ENCODE measurements around the gene TRPM8. TPM values are rescaled to one million over a fixed set of nuclear protein-coding genes. Genes with fewer than 3 reads are reported as not detected.

Gene TRPM8
- total RNA-seq, 4 donors from 2014 or later: not detected

GRCh38 chr2:233996000-233996399 lies 78.8 kb downstream of the TRPM8 start:
- no peak for DNase-seq
- H3K4me3 ChIP-seq (replicated peaks in 1 of 3): no peak overlapping the region
- H3K9me3 ChIP-seq: no peaks in the 10 kb centered on the region
- WGBS, 2 donors: 67 to 78% methylated on average over 5 of the region's 5 CpGs
- peaks cover 3% of the 10 kb centered on the region for H3K27me3 ChIP-seq
- H3K27ac ChIP-seq: no peak overlapping the region
- intact Hi-C loops (cut with DNase I): no loop called here
- no peaks in the 10 kb centered on the region for H3K36me3 ChIP-seq
- H3K4me1 ChIP-seq: no peaks in the 10 kb centered on the region
- no peak for TF ChIP-seq POLR2A (IDR thresholded peaks at IDR 0.05)
- TF ChIP-seq, protein P1, sequence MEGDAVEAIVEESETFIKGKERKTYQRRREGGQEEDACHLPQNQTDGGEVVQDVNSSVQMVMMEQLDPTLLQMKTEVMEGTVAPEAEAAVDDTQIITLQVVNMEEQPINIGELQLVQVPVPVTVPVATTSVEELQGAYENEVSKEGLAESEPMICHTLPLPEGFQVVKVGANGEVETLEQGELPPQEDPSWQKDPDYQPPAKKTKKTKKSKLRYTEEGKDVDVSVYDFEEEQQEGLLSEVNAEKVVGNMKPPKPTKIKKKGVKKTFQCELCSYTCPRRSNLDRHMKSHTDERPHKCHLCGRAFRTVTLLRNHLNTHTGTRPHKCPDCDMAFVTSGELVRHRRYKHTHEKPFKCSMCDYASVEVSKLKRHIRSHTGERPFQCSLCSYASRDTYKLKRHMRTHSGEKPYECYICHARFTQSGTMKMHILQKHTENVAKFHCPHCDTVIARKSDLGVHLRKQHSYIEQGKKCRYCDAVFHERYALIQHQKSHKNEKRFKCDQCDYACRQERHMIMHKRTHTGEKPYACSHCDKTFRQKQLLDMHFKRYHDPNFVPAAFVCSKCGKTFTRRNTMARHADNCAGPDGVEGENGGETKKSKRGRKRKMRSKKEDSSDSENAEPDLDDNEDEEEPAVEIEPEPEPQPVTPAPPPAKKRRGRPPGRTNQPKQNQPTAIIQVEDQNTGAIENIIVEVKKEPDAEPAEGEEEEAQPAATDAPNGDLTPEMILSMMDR (IDR thresholded peaks at IDR 0.05): no peak

DNA sequence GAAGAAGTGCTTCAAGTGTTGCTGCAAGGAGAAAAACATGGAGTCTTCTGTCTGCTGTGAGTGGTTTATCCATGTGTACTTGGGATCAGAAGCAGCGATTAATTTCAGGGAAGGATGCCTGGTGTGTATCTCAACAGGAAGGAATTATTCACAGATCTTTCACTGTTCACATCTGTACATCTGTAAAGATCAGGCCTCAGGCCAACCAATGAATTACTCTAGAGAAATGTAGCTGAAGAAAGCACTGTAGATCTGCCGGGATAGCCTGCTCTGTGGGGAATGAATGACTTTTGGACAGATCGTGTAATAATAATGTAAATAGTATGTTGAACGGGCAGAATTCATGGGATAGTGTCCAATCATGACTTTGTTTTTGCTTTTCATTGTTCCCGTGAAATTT lies 79.3 kb downstream of the TRPM8 start:
- no peak for DNase-seq
- intact Hi-C loops (cut with DNase I): no loop called here
- H3K4me1 ChIP-seq: no peaks in the 10 kb centered on the region
- no peaks in the 10 kb centered on the region for H3K36me3 ChIP-seq
- no peak overlapping the region for H3K4me3 ChIP-seq (replicated peaks in 1 of 3)
- no peak overlapping the region for H3K27ac ChIP-seq
- TF ChIP-seq, protein P1 (IDR thresholded peaks at IDR 0.05): no peak
- no peak for TF ChIP-seq POLR2A (IDR thresholded peaks at IDR 0.05)
- no peaks in the 10 kb centered on the region for H3K9me3 ChIP-seq
- WGBS, 2 donors: 75 to 87% methylated on average over 5 of the region's 5 CpGs
- no peaks in the 10 kb centered on the region for H3K27me3 ChIP-seq

GRCh38 chr2:233997707-233998106 lies 80.5 kb downstream of the TRPM8 start:
- no peak overlapping the region for H3K4me3 ChIP-seq (replicated peaks in 1 of 3)
- no peak for TF ChIP-seq POLR2A (IDR thresholded peaks at IDR 0.05)
- TF ChIP-seq, protein P1 (IDR thresholded peaks at IDR 0.05): no peak
- no peaks in the 10 kb centered on the region for H3K9me3 ChIP-seq
- no peaks in the 10 kb centered on the region for H3K27me3 ChIP-seq
- no peak overlapping the region for H3K27ac ChIP-seq
- H3K4me1 ChIP-seq: no peaks in the 10 kb centered on the region
- no peak for DNase-seq
- 100% methylated on average over 1 of the region's 1 CpG for WGBS, 2 donors
- intact Hi-C loops (cut with DNase I): no loop called here
- no peaks in the 10 kb centered on the region for H3K36me3 ChIP-seq

GRCh38 chr2:233999182-233999581 lies 82.0 kb downstream of the TRPM8 start:
- H3K27ac ChIP-seq: no peak overlapping the region
- no peak for DNase-seq
- no peaks in the 10 kb centered on the region for H3K36me3 ChIP-seq
- TF ChIP-seq, protein P1 (IDR thresholded peaks at IDR 0.05): no peak
- no peak for TF ChIP-seq POLR2A (IDR thresholded peaks at IDR 0.05)
- intact Hi-C loops (cut with DNase I): no loop called here
- no peaks in the 10 kb centered on the region for H3K27me3 ChIP-seq
- no peak overlapping the region for H3K4me3 ChIP-seq (replicated peaks in 1 of 3)
- 62 to 67% methylated on average over 9 to 10 of the region's 10 CpGs for WGBS, 2 donors
- H3K9me3 ChIP-seq: no peaks in the 10 kb centered on the region
- no peaks in the 10 kb centered on the region for H3K4me1 ChIP-seq

DNA sequence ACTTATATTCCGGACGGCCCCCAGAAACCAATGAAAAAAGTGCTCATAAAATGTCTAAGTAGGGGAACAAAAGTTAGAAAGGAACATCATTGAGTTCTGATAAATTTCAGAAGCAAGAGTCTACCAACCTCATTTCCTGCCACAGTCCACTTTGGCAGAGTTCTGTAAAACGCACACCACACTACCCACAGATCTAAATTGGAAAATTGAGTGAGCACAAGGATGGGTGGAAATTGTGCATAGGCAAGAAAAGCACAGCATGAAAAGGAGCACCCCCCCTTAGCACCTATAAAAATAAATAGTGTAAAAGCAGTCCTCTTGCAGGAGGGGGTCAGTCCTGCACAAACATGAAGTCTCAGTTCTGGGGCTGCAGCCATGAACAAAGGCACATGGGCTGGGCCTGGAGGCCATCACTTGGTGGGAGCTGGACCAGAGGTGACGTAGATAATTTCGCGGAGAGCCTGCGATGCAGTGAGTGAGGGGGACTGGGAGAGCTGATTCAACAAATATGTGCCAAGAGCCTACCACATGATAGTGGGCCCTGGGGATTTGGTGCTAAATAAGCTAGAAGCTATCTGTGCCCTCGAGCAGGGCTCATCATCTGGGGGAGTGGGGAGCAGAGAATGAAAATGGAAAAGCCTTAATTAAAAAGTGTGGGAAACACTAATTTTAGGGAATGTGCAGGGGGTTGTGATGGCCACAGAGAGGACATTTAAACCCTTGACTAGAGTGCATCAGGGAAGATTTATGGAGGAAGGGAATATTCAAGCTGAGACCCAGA lies 84.4 kb downstream of the TRPM8 start:
- Histone ChIP-seq H3K36me3 (no peaks in the 10 kb centered on the region), H3K4me1 (no peaks in the 10 kb centered on the region), H3K27me3 (no peaks in the 10 kb centered on the region), H3K9me3 (no peaks in the 10 kb centered on the region), H3K27ac (no peak overlapping the region), H3K4me3 (replicated peaks in 1 of 3) (no peak overlapping the region)
- WGBS, 2 donors: 81 to 82% methylated on average over 8 of the region's 8 CpGs
- intact Hi-C loops (cut with DNase I): no loop called here
- TF ChIP-seq, protein P1 (IDR thresholded peaks at IDR 0.05): no peak
- TF ChIP-seq POLR2A (IDR thresholded peaks at IDR 0.05): no peak
- no peak for DNase-seq
